ENCODE data around the gene LOXL1. TPM values are rescaled to one million over a fixed set of nuclear protein-coding genes. Genes with fewer than 3 reads are reported as not detected.
A peak's percentile ranks its signal among the peaks of the same experiment; 100 is the strongest.

LOXL1 gene
- total RNA-seq, 1 experiment from 2014 or later = 4.9 TPM

- TF ChIP-seq CTCF (IDR thresholded peaks at IDR 0.05; ENCODE audit: unreplicated experiment) = no peak
- ChIA-PET CTCF (interaction anchor here (0.5 to 1.0 kb wide), 3 partner anchors 26 to 218 kb away, joined by 3 to 4 read pairs (median 3); no protein-coding TSS in a partner anchor), POLR2A (no interaction called here)
- intact Hi-C loops (cut with micrococcal nuclease) = no loop called here
- Mint-ChIP-seq H3K27ac (ENCODE audit: low read depth, unreplicated experiment) (no peak overlapping the region), H3K27me3 (ENCODE audit: insufficient read depth, unreplicated experiment) (no peaks in the 10 kb centered on the region), H3K4me3 (ENCODE audit: unreplicated experiment) (no peak overlapping the region), H3K4me1 (ENCODE audit: insufficient read depth, unreplicated experiment) (peaks cover 20% of the 10 kb centered on the region), H3K9me3 (ENCODE audit: unreplicated experiment) (no peaks in the 10 kb centered on the region), H3K36me3 (ENCODE audit: insufficient read depth, unreplicated experiment) (no peaks in the 10 kb centered on the region)
- no peak for DNase-seq (ENCODE audit: unreplicated experiment)
- BruUV-seq (replicated peaks) = no TSS peak
Observed at GRCh38 chr15:73934281-73934680, 8.0 kb downstream of the LOXL1 start.

- intact Hi-C loops (cut with micrococcal nuclease) = no loop called here
- ChIA-PET POLR2A (interaction anchor here (0.7 kb wide), 1 partner anchor 259 kb away, joined by 3 read pairs; no protein-coding TSS in a partner anchor), CTCF (interaction anchor here (0.5 to 1.0 kb wide), 3 partner anchors 8 to 63 kb away, joined by 3 to 4 read pairs (median 3); no protein-coding TSS in a partner anchor)
- Mint-ChIP-seq H3K27ac (ENCODE audit: low read depth, unreplicated experiment) (no peak overlapping the region), H3K4me1 (ENCODE audit: insufficient read depth, unreplicated experiment) (peaks cover 20% of the 10 kb centered on the region), H3K4me3 (ENCODE audit: unreplicated experiment) (no peak overlapping the region), H3K36me3 (ENCODE audit: insufficient read depth, unreplicated experiment) (no peaks in the 10 kb centered on the region), H3K9me3 (ENCODE audit: unreplicated experiment) (no peaks in the 10 kb centered on the region), H3K27me3 (ENCODE audit: insufficient read depth, unreplicated experiment) (no peaks in the 10 kb centered on the region)
- BruUV-seq (replicated peaks) = no TSS peak
- TF ChIP-seq CTCF (IDR thresholded peaks at IDR 0.05; ENCODE audit: unreplicated experiment) = no peak
- peak; percentile 71 for DNase-seq (ENCODE audit: unreplicated experiment)
Observed at GRCh38 chr15:73935547-73935946, 9.3 kb downstream of the LOXL1 start.

DNA sequence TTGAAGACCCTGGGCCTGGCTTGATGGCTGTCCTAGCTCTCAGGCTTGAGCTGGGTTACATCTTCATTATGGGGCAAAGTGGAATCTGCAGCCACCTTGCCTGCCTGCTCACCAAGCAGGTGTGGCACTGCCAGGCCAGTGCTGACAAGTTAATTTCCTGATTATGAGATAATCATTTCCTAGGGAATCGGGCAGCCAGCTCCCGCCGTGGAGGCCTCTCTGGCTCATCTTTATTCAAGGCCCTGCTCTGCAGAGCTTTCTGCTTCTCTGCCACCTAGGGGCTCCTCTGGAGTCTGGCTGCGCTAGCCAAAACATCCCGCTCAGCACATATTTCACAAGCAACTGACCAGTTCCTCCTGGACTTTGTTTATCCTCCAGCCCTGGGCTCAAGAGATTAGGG is 9.9 kb downstream of the LOXL1 start:
- TF ChIP-seq CTCF (IDR thresholded peaks at IDR 0.05; ENCODE audit: unreplicated experiment) = no peak
- Mint-ChIP-seq H3K4me1 (ENCODE audit: insufficient read depth, unreplicated experiment) (peaks cover 20% of the 10 kb centered on the region), H3K27ac (ENCODE audit: low read depth, unreplicated experiment) (no peak overlapping the region), H3K36me3 (ENCODE audit: insufficient read depth, unreplicated experiment) (no peaks in the 10 kb centered on the region), H3K27me3 (ENCODE audit: insufficient read depth, unreplicated experiment) (no peaks in the 10 kb centered on the region), H3K4me3 (ENCODE audit: unreplicated experiment) (no peak overlapping the region), H3K9me3 (ENCODE audit: unreplicated experiment) (no peaks in the 10 kb centered on the region)
- peak; percentile 30 for DNase-seq (ENCODE audit: unreplicated experiment)
- no TSS peak for BruUV-seq (replicated peaks)
- intact Hi-C loops (cut with micrococcal nuclease) = no loop called here
- CTCF ChIA-PET = interaction anchor here (0.6 to 1.0 kb wide), 2 partner anchors 9 to 1412 kb away, joined by 3 to 4 read pairs; no protein-coding TSS in a partner anchor
- POLR2A ChIA-PET = no interaction called here

DNA sequence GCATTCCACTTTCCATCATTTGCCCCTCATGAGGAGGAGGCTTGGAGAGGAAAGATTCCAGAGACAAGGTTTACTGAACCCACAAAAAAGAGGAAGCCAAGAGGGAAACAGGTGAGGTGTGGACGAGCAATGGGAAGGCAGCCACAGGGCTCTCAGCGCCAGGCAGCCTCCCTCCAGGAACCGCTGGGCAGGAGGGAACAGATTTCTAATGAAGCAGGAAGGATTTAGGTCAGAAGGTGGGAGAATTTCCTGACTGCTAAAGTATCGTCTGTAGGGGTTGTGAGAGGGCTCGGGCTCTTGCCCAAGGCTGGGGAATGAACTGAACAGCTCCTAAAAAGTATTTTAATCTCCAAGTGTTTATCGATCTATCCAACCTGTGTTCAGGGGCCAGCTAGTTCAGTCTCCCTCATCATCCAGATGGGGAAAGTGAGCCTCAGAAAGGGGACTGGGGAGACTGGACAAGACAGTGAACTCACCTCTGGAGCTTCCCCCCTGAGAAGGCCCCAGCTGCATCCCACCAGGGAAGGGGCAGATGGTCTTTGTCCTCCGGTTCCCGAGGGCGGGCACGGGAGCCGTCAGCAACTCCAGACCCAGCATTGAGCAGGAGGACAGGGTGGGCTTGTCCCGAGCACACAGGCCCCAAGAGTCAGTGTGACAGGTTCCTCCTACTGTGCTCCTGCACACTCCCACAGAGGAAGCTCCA is 10.5 kb downstream of the LOXL1 start:
- ChIA-PET POLR2A (no interaction called here), CTCF (interaction anchor here (0.6 to 1.8 kb wide), 7 partner anchors 9 to 1413 kb away, joined by 3 to 6 read pairs (median 4); no protein-coding TSS in a partner anchor)
- Mint-ChIP-seq H3K4me3 (ENCODE audit: unreplicated experiment) (no peak overlapping the region), H3K27me3 (ENCODE audit: insufficient read depth, unreplicated experiment) (no peaks in the 10 kb centered on the region), H3K36me3 (ENCODE audit: insufficient read depth, unreplicated experiment) (no peaks in the 10 kb centered on the region), H3K9me3 (ENCODE audit: unreplicated experiment) (no peaks in the 10 kb centered on the region), H3K27ac (ENCODE audit: low read depth, unreplicated experiment) (no peak overlapping the region), H3K4me1 (ENCODE audit: insufficient read depth, unreplicated experiment) (peaks cover 25% of the 10 kb centered on the region)
- no TSS peak for BruUV-seq (replicated peaks)
- no peak for DNase-seq (ENCODE audit: unreplicated experiment)
- intact Hi-C loops (cut with micrococcal nuclease) = no loop called here
- no peak for TF ChIP-seq CTCF (IDR thresholded peaks at IDR 0.05; ENCODE audit: unreplicated experiment)
